ENCODE data around the gene TMEM72. TPM values are rescaled to one million over a fixed set of nuclear protein-coding genes. Genes with fewer than 3 reads are reported as not detected.

Gene TMEM72
- total and polyA plus RNA-seq, 5 donors = 0.14 to 0.71 (median 0.26) TPM; not detected in 1

- H3K4me1 ChIP-seq (ENCODE audit: control insufficient read depth, insufficient read depth, low read length) = peaks cover 62% of the 10 kb centered on the region
- DNase-seq (no peak), ATAC-seq (no peak)
- H3K4me3 ChIP-seq (ENCODE audit: low read length) = no peak overlapping the region
- H3K27ac ChIP-seq (ENCODE audit: low read length) = peak overlapping the region; percentile 96
- intact Hi-C loops (cut with DNase I) = no loop called here
- no peaks in the 10 kb centered on the region for H3K27me3 ChIP-seq (ENCODE audit: control insufficient read depth, insufficient read depth)
- 75% methylated on average over 1 of the region's 1 CpG for WGBS
- H3K9me3 ChIP-seq (ENCODE audit: control insufficient read depth, low read length) = no peaks in the 10 kb centered on the region
Measured at GRCh38 chr10:44965104-44965503, 54.0 kb downstream of the TMEM72 start.

DNA sequence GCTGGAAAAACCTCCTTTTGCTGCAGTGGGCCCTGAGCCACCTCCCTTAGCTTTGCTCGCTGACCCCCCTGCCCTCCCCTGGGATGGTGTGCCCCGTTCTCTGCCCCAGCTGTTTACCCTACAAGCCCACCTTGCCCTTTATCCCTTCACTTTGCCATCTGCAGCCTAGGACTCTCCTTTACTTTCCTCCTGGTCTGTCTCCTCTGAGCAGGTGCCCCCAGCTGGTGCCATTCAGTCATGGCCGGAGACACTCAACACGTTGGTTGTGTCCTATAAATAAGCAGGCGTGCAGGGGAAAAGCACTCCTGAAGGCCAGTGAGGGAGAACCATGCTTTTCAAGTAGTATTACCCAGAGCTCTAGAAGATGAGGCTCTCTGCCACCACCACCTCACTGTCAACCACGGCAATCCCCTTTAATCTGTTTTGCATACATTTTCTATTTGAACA lies 54.5 kb downstream of the TMEM72 start:
- WGBS = 65% methylated on average over 6 of the region's 6 CpGs
- Histone ChIP-seq H3K27ac (ENCODE audit: low read length) (peak overlapping the region; percentile 96), H3K27me3 (ENCODE audit: control insufficient read depth, insufficient read depth) (no peaks in the 10 kb centered on the region), H3K4me3 (ENCODE audit: low read length) (no peak overlapping the region), H3K9me3 (ENCODE audit: control insufficient read depth, low read length) (no peaks in the 10 kb centered on the region), H3K4me1 (ENCODE audit: control insufficient read depth, insufficient read depth, low read length) (peaks cover 62% of the 10 kb centered on the region)
- DNase-seq (peak in 1 of 3 donors; percentile 68), ATAC-seq (no peak)
- intact Hi-C loops (cut with DNase I) = no loop called here

DNA sequence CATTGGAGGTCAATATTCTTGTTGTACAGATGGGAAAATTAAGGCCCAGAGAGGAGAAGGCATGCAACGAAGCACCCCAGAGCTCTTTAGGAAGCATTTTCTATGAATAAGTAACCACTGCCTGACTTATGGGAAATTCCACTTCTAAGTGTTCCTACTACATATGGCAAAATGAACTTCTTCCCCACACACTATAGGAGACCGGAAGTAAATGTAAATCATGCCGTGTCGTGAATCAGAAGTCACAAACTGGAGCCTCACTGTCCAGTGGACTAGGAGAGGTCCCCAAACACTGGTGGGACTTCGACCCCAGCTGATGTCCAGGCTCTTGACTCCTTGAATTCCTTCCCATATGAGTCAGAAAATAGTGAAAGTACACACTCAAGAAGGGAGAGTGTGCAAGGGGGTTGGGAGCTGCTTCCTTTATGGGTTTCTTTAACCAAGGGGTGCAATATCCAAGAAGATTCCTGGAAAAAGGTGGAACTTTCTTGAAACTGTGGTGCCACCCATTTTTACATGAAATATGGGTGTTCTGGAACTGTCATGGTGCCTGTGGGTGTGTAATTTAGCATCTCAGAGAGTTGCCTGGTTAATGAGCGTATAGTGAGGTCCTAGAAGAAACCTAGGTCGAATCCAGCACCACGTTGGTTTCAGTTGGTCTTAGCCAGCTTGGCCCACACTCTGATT lies 55.1 kb downstream of the TMEM72 start:
- no peak for ATAC-seq
- DNase-seq = no peak
- Histone ChIP-seq H3K27ac (ENCODE audit: low read length) (peak overlapping the region; percentile 96), H3K27me3 (ENCODE audit: control insufficient read depth, insufficient read depth) (no peaks in the 10 kb centered on the region), H3K4me3 (ENCODE audit: low read length) (no peak overlapping the region), H3K9me3 (ENCODE audit: control insufficient read depth, low read length) (no peaks in the 10 kb centered on the region), H3K4me1 (ENCODE audit: control insufficient read depth, insufficient read depth, low read length) (peaks cover 62% of the 10 kb centered on the region)
- intact Hi-C loops (cut with DNase I) = no loop called here
- WGBS = 73% methylated on average over 8 of the region's 8 CpGs

DNA sequence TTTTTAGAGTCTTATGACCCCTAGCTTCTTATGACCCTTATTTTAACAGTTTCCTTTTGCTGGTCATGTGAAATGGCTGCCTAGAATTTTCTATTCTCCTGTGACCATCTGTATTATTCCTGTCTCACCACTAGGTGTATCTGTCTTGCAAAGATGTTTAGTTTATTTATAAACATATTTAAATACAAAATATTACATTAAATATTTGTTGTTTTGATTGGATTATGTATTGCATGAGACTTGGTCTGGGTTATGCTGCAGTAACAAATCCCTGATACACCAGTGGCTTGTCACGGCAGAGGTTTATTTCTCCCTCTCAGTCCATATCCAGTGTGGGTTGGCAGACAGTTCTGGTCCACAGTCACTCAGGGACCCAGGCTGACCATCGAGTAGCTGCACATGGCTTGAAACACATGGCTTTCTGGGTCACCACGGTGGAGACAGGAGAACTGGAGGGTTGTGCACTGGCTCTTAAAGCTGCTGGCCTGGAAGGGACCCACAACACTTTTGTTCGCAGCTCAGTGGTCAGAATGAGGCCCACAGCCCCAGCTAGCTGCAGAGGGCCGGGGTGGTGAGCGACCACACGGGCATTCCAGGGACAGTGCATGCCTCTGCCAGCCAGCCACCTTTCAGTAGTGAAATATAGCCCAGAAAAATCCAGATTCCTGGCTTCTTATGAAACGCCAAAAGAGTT lies 55.8 kb downstream of the TMEM72 start:
- Histone ChIP-seq H3K27ac (ENCODE audit: low read length) (peak overlapping the region; percentile 96), H3K27me3 (ENCODE audit: control insufficient read depth, insufficient read depth) (no peaks in the 10 kb centered on the region), H3K4me3 (ENCODE audit: low read length) (no peak overlapping the region), H3K9me3 (ENCODE audit: control insufficient read depth, low read length) (no peaks in the 10 kb centered on the region), H3K4me1 (ENCODE audit: control insufficient read depth, insufficient read depth, low read length) (peaks cover 59% of the 10 kb centered on the region)
- WGBS = 62% methylated on average over 8 of the region's 8 CpGs
- intact Hi-C loops (cut with DNase I) = no loop called here
- DNase-seq (no peak), ATAC-seq (no peak)

GRCh38 chr10:44967616-44968015 lies 56.5 kb downstream of the TMEM72 start:
- Histone ChIP-seq H3K27ac (ENCODE audit: low read length) (peak overlapping the region; percentile 19), H3K4me3 (ENCODE audit: low read length) (no peak overlapping the region), H3K4me1 (ENCODE audit: control insufficient read depth, insufficient read depth, low read length) (peaks cover 54% of the 10 kb centered on the region), H3K27me3 (ENCODE audit: control insufficient read depth, insufficient read depth) (no peaks in the 10 kb centered on the region), H3K9me3 (ENCODE audit: control insufficient read depth, low read length) (no peaks in the 10 kb centered on the region)
- ATAC-seq (peak in 1 of 2 donors; percentile 1), DNase-seq (no peak)
- WGBS = 58% methylated on average over 4 of the region's 4 CpGs
- intact Hi-C loops (cut with DNase I) = no loop called here

DNA sequence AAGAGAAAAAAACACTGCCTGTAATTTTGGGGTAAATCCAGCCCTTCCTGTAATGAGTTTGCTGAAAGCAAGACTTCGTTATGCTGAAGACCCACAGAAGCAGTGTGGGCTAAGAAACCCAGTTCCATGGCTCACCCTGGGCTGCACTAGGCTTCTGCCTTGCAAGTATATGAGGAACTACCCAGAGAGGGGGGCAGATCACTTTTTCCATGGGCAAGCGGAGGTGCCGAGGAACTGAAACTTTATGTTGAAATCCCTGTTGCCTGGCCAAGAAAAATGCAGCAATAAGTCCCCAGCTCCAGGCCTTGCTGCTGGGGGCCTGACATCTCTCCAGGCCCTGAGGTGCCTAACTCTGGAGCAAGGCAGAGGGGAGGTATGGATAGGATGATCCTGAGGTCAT lies 57.0 kb downstream of the TMEM72 start:
- H3K4me3 ChIP-seq (ENCODE audit: low read length) = no peak overlapping the region
- H3K4me1 ChIP-seq (ENCODE audit: control insufficient read depth, insufficient read depth, low read length) = peaks cover 53% of the 10 kb centered on the region
- peak; percentile 42 to 62 for ATAC-seq
- H3K27ac ChIP-seq (ENCODE audit: low read length) = peak overlapping the region; percentile 19
- H3K27me3 ChIP-seq (ENCODE audit: control insufficient read depth, insufficient read depth) = no peaks in the 10 kb centered on the region
- DNase-seq = peak in 1 of 3 donors; percentile 66
- no peaks in the 10 kb centered on the region for H3K9me3 ChIP-seq (ENCODE audit: control insufficient read depth, low read length)
- intact Hi-C loops (cut with DNase I) = no loop called here
- WGBS = 18% methylated on average over 3 of the region's 3 CpGs

GRCh38 chr10:44968500-44969400 lies 57.6 kb downstream of the TMEM72 start:
- Histone ChIP-seq H3K9me3 (ENCODE audit: control insufficient read depth, low read length) (no peaks in the 10 kb centered on the region), H3K27ac (ENCODE audit: low read length) (peak overlapping the region; percentile 19), H3K4me3 (ENCODE audit: low read length) (no peak overlapping the region), H3K27me3 (ENCODE audit: control insufficient read depth, insufficient read depth) (no peaks in the 10 kb centered on the region), H3K4me1 (ENCODE audit: control insufficient read depth, insufficient read depth, low read length) (peaks cover 48% of the 10 kb centered on the region)
- intact Hi-C loops (cut with DNase I) = no loop called here
- DNase-seq (no peak), ATAC-seq (no peak)
- WGBS = 65% methylated on average over 11 of the region's 11 CpGs

DNA sequence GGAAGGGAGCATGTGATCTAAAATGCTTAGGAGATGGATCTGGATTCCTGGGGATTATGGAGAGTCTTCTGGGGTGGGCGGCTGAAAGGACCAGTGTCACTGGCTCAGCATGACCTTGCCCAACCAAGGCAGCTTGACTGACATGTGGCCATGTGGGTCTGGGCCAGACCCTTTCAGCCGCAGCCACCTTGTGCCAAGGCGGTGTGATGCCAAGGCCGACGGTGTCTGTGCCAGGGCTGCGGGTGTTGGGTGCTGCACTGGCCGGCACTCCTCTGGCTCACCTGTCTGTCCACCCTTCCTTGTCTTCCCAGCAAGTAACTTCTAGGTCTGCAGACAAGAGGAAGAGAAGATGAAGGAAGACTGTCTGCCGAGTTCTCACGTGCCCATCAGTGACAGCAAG lies 58.7 kb downstream of the TMEM72 start:
- H3K9me3 ChIP-seq (ENCODE audit: control insufficient read depth, low read length) = no peaks in the 10 kb centered on the region
- intact Hi-C loops (cut with DNase I) = loop anchor here in 1 of 4 donors (10.0 kb wide), 1 partner anchor 95 kb away; no protein-coding TSS in a partner anchor
- no peaks in the 10 kb centered on the region for H3K27me3 ChIP-seq (ENCODE audit: control insufficient read depth, insufficient read depth)
- no peak for ATAC-seq
- H3K27ac ChIP-seq (ENCODE audit: low read length) = peak overlapping the region; percentile 43
- H3K4me1 ChIP-seq (ENCODE audit: control insufficient read depth, insufficient read depth, low read length) = peaks cover 47% of the 10 kb centered on the region
- 78% methylated on average over 9 of the region's 9 CpGs for WGBS
- H3K4me3 ChIP-seq (ENCODE audit: low read length) = no peak overlapping the region
- DNase-seq = no peak

DNA sequence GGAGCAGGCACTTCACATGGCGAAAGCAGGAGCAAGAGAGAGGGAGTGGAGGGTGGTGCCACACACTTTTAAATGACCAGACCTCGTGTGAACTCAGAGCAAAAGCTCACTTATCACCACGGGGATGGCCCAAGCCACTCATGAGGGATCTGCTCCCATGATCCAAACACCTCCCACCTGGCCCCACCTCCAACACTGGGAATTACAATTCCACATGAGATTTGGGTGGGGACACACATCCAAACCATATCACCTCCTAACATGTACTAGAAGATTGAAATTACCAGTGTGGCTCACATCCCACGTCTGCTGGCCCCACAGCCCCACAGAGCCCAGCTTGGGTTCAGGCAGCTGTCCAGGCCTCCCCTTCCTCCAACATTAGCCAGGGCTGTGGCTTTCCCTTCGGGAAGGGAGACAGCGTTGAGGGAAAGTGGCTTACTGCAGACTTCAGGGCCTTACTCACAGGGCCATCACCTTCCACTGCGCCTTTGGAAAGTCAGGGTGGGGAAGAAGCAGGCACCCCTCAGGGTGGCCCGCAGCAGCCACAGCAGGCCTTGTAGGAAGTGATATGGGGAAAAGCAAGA lies 59.8 kb downstream of the TMEM72 start:
- ATAC-seq = no peak
- no peaks in the 10 kb centered on the region for H3K27me3 ChIP-seq (ENCODE audit: control insufficient read depth, insufficient read depth)
- no peak overlapping the region for H3K4me3 ChIP-seq (ENCODE audit: low read length)
- DNase-seq = no peak
- H3K4me1 ChIP-seq (ENCODE audit: control insufficient read depth, insufficient read depth, low read length) = peaks cover 41% of the 10 kb centered on the region
- intact Hi-C loops (cut with DNase I) = loop anchor here in 1 of 4 donors (10.0 kb wide), 1 partner anchor 96 kb away; no protein-coding TSS in a partner anchor
- no peaks in the 10 kb centered on the region for H3K9me3 ChIP-seq (ENCODE audit: control insufficient read depth, low read length)
- no peak overlapping the region for H3K27ac ChIP-seq (ENCODE audit: low read length)
- 89% methylated on average over 8 of the region's 8 CpGs for WGBS

DNA sequence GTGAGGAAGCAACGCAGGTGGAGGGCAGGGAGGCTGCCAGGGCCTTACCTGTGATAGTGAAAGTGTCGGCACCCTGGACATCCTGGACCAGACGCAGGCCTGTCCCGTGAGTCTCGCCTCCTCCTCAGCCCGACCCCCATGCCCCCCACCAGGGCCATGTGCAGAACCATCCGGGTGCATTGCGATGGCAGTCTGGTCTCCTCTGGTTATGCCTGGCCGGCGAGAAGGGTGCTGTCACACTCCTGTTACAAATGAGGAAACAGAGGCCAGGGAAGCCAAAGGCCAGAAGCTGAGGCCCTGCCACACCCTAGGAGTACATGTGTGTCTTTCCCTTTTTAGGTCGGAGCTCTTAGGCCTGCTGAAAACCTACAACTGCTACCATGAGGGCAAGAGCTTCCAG lies 60.3 kb downstream of the TMEM72 start:
- intact Hi-C loops (cut with DNase I) = loop anchor here in 1 of 4 donors (10.0 kb wide), 1 partner anchor 97 kb away; no protein-coding TSS in a partner anchor
- no peak overlapping the region for H3K27ac ChIP-seq (ENCODE audit: low read length)
- no peak for ATAC-seq
- H3K27me3 ChIP-seq (ENCODE audit: control insufficient read depth, insufficient read depth) = no peaks in the 10 kb centered on the region
- 92% methylated on average over 11 of the region's 11 CpGs for WGBS
- DNase-seq = no peak
- no peaks in the 10 kb centered on the region for H3K9me3 ChIP-seq (ENCODE audit: control insufficient read depth, low read length)
- H3K4me3 ChIP-seq (ENCODE audit: low read length) = no peak overlapping the region
- peaks cover 36% of the 10 kb centered on the region for H3K4me1 ChIP-seq (ENCODE audit: control insufficient read depth, insufficient read depth, low read length)

Data from right cardiac atrium (tissue), 5 donors.